Esophagus muscularis mucosa (tissue), 4 donors: ENCODE results near the gene RBBP4. TPM values are rescaled to one million over a fixed set of nuclear protein-coding genes. Genes with fewer than 3 reads are reported as not detected.
"Not testable (repeated sequence)": the region's sequence is repeated elsewhere in the genome, so short reads cannot be mapped to it uniquely, and the experiment has no call there.

ENCODE experiments used
- DNase-seq: peaks from one replicate; pipeline ENCODE4 v3.0.0-alpha.2; 2017; ENCODE audit errors: extremely low spot score
- H3K27ac ChIP-seq, 4 donors: fragments of 200-600 bp; sonication (generic); replicated peaks in 1 of 4; 1 replicate in 3 of 4; 2 replicates in 1 of 4; pipeline ENCODE4 v1.5.1; 2016 to 2019; ENCODE audit warnings: mild to moderate bottlenecking in 1 of 4
- H3K27me3 ChIP-seq, 4 donors: fragments of 200-600 bp; sonication (generic); one replicate each; pipeline versions ENCODE4 v1.5.1 to v1.6.0; 2016 to 2019
- H3K36me3 ChIP-seq, 4 donors: fragments of 200-600 bp; sonication (generic); one replicate each; pipeline ENCODE4 v1.5.1; 2016 to 2019
- H3K4me1 ChIP-seq, 4 donors: fragments of 200-600 bp; sonication (generic); one replicate each; pipeline ENCODE4 v1.5.1; 2016 to 2019
- H3K4me3 ChIP-seq, 4 donors: fragments of 200-600 bp; sonication (generic); 1 replicate in 2 of 4; 2 replicates in 2 of 4; pipeline ENCODE4 v1.5.1; 2016 to 2019; ENCODE audit warnings: mild to moderate bottlenecking in 4 of 4, moderate library complexity in 1 of 4
- H3K9me3 ChIP-seq, 4 donors: fragments of 200-600 bp; sonication (generic); 1 replicate in 3 of 4; 2 replicates in 1 of 4; pipeline ENCODE4 v1.5.1; 2016 to 2019
- EP300 ChIP-seq: sonication (generic); formaldehyde crosslinking; IDR thresholded peaks from one replicate; pipeline ENCODE4 v1.6.1; 2017; ENCODE audit warnings: antibody characterized with exemption
- POLR2A ChIP-seq: fragments of 450-650 bp; IDR thresholded peaks from one replicate; pipeline ENCODE4 v1.6.1; 2017; ENCODE audit warnings: antibody characterized with exemption, moderate library complexity, mild to moderate bottlenecking, low read depth
- POLR2AphosphoS5 ChIP-seq, 2 donors: sonication (generic); formaldehyde crosslinking; IDR thresholded peaks; one replicate each; pipeline ENCODE4 v1.6.1; 2017; ENCODE audit warnings: antibody characterized with exemption in 2 of 2
- WGBS: methylation state at CpG from one replicate; pipeline ENCODE4 v1.1.5; 2018; 5-methylcytosine and 5-hydroxymethylcytosine counted together
- intact Hi-C: fragments of 100-400 bp; cut with DNase I; formaldehyde crosslinking; loops from one replicate; pipeline ENCODE4 v1.15.1; 2023
- total RNA-seq, 4 donors: library from RNA; depleted of rRNA; stranded (reverse); fragments of >200 nt; gene quantifications; one replicate each; pipeline versions ENCODE4 v1.1.0 to v1.2.1, GENCODE V29; 2016
- TF ChIP-seq, protein P1 (sequence below), 3 experiments: fragments of 200-600 bp in 2 of 3; fragments of 450-650 bp in 1 of 3; sonication (generic) in 2 of 3; IDR thresholded peaks; one replicate each; pipeline ENCODE4 v1.5.1; 2017 to 2019; ENCODE audit warnings: antibody characterized with exemption in 3 of 3, mild to moderate bottlenecking in 2 of 3, moderate library complexity in 1 of 3

Gene RBBP4
- total RNA-seq, 4 donors from 2014 or later = 83.0 to 98.8 (median 92.2) TPM

- no peak overlapping the region for H3K4me3 ChIP-seq
- peak overlapping the region in 2 of 4 donors; percentile 6 to 23 for H3K27ac ChIP-seq
- peaks cover 62 to 97% (median 92%) of the 10 kb centered on the region in 4 donors for H3K36me3 ChIP-seq
- H3K4me1 ChIP-seq = peaks cover 0 to 21% (median 10%) of the 10 kb centered on the region in 4 donors
- H3K27me3 ChIP-seq = no peaks in the 10 kb centered on the region
- no peak for TF ChIP-seq EP300
- no peak for TF ChIP-seq POLR2A
- no peak for DNase-seq
- intact Hi-C loops = no loop called here
- 83% methylated on average over 12 of the region's 12 CpGs for WGBS
- H3K9me3 ChIP-seq = no peaks in the 10 kb centered on the region
These were observed 16.0 kb downstream of the RBBP4 start for GRCh38 chr1:32666901-32667566.

- H3K36me3 ChIP-seq = peaks cover 63 to 97% (median 91%) of the 10 kb centered on the region in 4 donors
- H3K27me3 ChIP-seq, H3K27ac ChIP-seq, H3K9me3 ChIP-seq, intact Hi-C loops, H3K4me3 ChIP-seq, DNase-seq: not testable (repeated sequence)
- WGBS = 96% methylated on average over 5 of the region's 5 CpGs
- peaks cover 0 to 21% (median 10%) of the 10 kb centered on the region in 4 donors for H3K4me1 ChIP-seq
These were observed 17.7 kb downstream of the RBBP4 start for GRCh38 chr1:32668716-32669115.

- no peaks in the 10 kb centered on the region for H3K27me3 ChIP-seq
- WGBS = 35% methylated on average over 3 of the region's 3 CpGs
- no peak overlapping the region for H3K4me3 ChIP-seq
- H3K4me1 ChIP-seq = peaks cover 0 to 32% (median 26%) of the 10 kb centered on the region in 4 donors
- H3K9me3 ChIP-seq = no peaks in the 10 kb centered on the region
- TF ChIP-seq POLR2A (no peak), POLR2AphosphoS5 (IDR thresholded peaks at IDR 0.05) (no peak), EP300 (no peak)
- TF ChIP-seq, protein P1, sequence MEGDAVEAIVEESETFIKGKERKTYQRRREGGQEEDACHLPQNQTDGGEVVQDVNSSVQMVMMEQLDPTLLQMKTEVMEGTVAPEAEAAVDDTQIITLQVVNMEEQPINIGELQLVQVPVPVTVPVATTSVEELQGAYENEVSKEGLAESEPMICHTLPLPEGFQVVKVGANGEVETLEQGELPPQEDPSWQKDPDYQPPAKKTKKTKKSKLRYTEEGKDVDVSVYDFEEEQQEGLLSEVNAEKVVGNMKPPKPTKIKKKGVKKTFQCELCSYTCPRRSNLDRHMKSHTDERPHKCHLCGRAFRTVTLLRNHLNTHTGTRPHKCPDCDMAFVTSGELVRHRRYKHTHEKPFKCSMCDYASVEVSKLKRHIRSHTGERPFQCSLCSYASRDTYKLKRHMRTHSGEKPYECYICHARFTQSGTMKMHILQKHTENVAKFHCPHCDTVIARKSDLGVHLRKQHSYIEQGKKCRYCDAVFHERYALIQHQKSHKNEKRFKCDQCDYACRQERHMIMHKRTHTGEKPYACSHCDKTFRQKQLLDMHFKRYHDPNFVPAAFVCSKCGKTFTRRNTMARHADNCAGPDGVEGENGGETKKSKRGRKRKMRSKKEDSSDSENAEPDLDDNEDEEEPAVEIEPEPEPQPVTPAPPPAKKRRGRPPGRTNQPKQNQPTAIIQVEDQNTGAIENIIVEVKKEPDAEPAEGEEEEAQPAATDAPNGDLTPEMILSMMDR (IDR thresholded peaks at IDR 0.05) = no peak
- no peak for DNase-seq
- no peak overlapping the region for H3K27ac ChIP-seq
- H3K36me3 ChIP-seq = peaks cover 41 to 95% (median 76%) of the 10 kb centered on the region in 4 donors
- intact Hi-C loops = no loop called here
These were observed 25.9 kb downstream of the RBBP4 start for GRCh38 chr1:32676945-32677344.

DNA sequence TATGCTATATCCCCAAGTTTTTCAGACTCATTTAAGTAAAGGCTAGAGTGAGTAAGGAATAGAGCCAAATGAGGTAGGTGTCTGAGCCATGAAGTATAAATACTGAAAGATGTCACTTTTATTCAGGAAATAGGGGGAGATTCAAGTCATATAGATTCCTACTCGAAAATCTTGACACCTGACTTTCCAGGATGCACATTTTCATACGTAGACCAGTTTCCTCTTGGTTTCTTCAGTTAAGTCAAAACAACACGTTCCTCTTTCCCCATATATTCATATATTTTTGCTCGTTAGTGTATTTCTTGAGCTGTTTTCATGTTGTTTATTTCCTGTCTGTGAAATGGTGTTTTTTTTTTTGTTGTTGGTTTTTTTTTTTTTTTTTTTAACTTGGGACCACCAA lies 29.0 kb downstream of the RBBP4 start:
- WGBS = 77% methylated on average over 4 of the region's 4 CpGs
- H3K27ac ChIP-seq = peak overlapping the region in 2 of 4 donors; percentile 25 to 46
- H3K4me1 ChIP-seq = peaks cover 14 to 62% (median 56%) of the 10 kb centered on the region in 4 donors
- peaks cover 12 to 80% (median 61%) of the 10 kb centered on the region in 4 donors for H3K36me3 ChIP-seq
- intact Hi-C loops, DNase-seq, H3K9me3 ChIP-seq, H3K27me3 ChIP-seq, H3K4me3 ChIP-seq: not testable (repeated sequence)

DNA sequence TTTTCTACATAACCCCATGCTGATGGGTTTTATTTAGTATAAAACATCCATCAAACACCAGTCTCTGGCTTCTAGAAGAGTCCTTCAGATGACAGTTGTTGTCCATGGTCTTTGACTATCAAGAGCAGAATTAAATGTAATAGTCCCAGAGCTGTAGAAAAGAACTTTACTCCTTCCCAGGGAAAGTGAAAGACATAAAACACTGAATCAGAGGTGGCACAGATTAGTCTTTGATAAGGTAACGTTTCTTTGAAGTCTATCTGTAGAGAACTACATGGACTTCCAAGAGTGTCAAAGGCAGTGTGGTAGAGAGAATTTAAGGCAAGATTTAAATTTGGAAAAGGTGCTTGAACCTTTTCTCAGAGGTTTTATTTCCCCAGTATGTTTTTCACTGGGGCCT lies 29.6 kb downstream of the RBBP4 start:
- H3K9me3 ChIP-seq = no peaks in the 10 kb centered on the region
- H3K27me3 ChIP-seq = no peaks in the 10 kb centered on the region
- H3K4me1 ChIP-seq = peaks cover 17 to 69% (median 62%) of the 10 kb centered on the region in 4 donors
- TF ChIP-seq POLR2AphosphoS5 (IDR thresholded peaks at IDR 0.05) = no peak
- peaks cover 6 to 79% (median 60%) of the 10 kb centered on the region in 4 donors for H3K36me3 ChIP-seq
- intact Hi-C loops = no loop called here
- DNase-seq = no peak
- WGBS = 82% methylated on average over 1 of the region's 1 CpG
- no peak overlapping the region for H3K4me3 ChIP-seq
- H3K27ac ChIP-seq = peak overlapping the region; percentile 75 to 98 (median 78)

- TF ChIP-seq, protein P1 (IDR thresholded peaks at IDR 0.05) = no peak
- TF ChIP-seq POLR2A (no peak), POLR2AphosphoS5 (IDR thresholded peaks at IDR 0.05) (peak; percentile 23 to 34), EP300 (no peak)
- no peaks in the 10 kb centered on the region for H3K27me3 ChIP-seq
- H3K4me1 ChIP-seq = peaks cover 23 to 78% (median 70%) of the 10 kb centered on the region in 4 donors
- peaks cover 0 to 78% (median 61%) of the 10 kb centered on the region in 4 donors for H3K36me3 ChIP-seq
- WGBS = 8% methylated on average over 2 of the region's 2 CpGs
- intact Hi-C loops = no loop called here
- no peak for DNase-seq
- H3K27ac ChIP-seq = peak overlapping the region; percentile 75 to 98 (median 78)
- no peaks in the 10 kb centered on the region for H3K9me3 ChIP-seq
- H3K4me3 ChIP-seq = no peak overlapping the region
These were observed 30.5 kb downstream of the RBBP4 start for GRCh38 chr1:32681509-32681908.
